Lung (tissue), 12 donors: ENCODE measurements around the gene PLA2G2C. TPM values are rescaled to one million over a fixed set of nuclear protein-coding genes. Genes with fewer than 3 reads are reported as not detected.

Experiments used
- ATAC-seq: fragments of 200-7000 bp; cut with Tn5 transposase; one replicate; pipeline ENCODE4 v1.9.1; 2020; ENCODE audit warnings: moderate number of reproducible peaks; ENCODE audit not compliant: insufficient read depth, low FRiP score
- DNase-seq, 3 donors: peaks; one replicate each; pipeline ENCODE4 v3.0.0-alpha.2; 2013 to 2017
- H3K27ac ChIP-seq, 2 donors: one replicate each; pipeline ENCODE4 v1.5.1; 2013; ENCODE audit warnings: mild to moderate bottlenecking in 2 of 2, moderate library complexity in 2 of 2, control low read depth in 1 of 2, inconsistent platforms in 1 of 2, low read depth in 1 of 2, low read length in 1 of 2
- H3K27me3 ChIP-seq, 3 donors: one replicate each; pipeline ENCODE4 v1.5.1; 2013; ENCODE audit warnings: low read length in 2 of 3; ENCODE audit not compliant: control insufficient read depth in 3 of 3, insufficient read depth in 3 of 3
- H3K36me3 ChIP-seq, 4 donors: one replicate each; pipeline ENCODE4 v1.5.1; 2013; ENCODE audit warnings: low read length in 4 of 4, mild to moderate bottlenecking in 1 of 4, moderate library complexity in 1 of 4; ENCODE audit not compliant: control insufficient read depth in 4 of 4, insufficient read depth in 4 of 4
- H3K4me1 ChIP-seq, 5 donors: one replicate each; pipeline ENCODE4 v1.5.1; 2013; ENCODE audit warnings: low read length in 5 of 5, mild to moderate bottlenecking in 2 of 5, moderate library complexity in 1 of 5; ENCODE audit not compliant: control insufficient read depth in 5 of 5, insufficient read depth in 5 of 5
- H3K4me3 ChIP-seq: one replicate; pipeline ENCODE4 v1.5.1; 2013; ENCODE audit warnings: mild to moderate bottlenecking, control low read depth, moderate library complexity
- H3K9ac ChIP-seq, 2 donors: one replicate each; pipeline ENCODE4 v1.5.1; 2013; ENCODE audit warnings: low read length in 2 of 2, control low read depth in 1 of 2; ENCODE audit not compliant: insufficient read depth in 1 of 2
- H3K9me3 ChIP-seq, 4 donors: one replicate each; pipeline ENCODE4 v1.5.1; 2013; ENCODE audit warnings: low read length in 3 of 4, mild to moderate bottlenecking in 1 of 4, moderate library complexity in 1 of 4; ENCODE audit not compliant: control insufficient read depth in 4 of 4, insufficient read depth in 3 of 4
- CTCF ChIP-seq: IDR thresholded peaks from 2 replicates; pipeline ENCODE4 v1.5.1; 2012; ENCODE audit warnings: mild to moderate bottlenecking; ENCODE audit errors: control extremely low read depth, extremely low read depth
- WGBS, 2 donors: extraction: QIAGEN DNeasy Blood & Tissue Kit; methylation state at CpG; one replicate each; pipeline ENCODE4 v1.1.7; 2013; 5-methylcytosine and 5-hydroxymethylcytosine counted together
- polyA plus RNA-seq, 2 donors: library from polyadenylated mRNA; stranded (reverse); fragments of 200-250 nt; gene quantifications; one replicate each; pipeline ENCODE4 v1.2.1, GENCODE V29; 2013
- total RNA-seq, 2 donors: library from RNA; depleted of rRNA in 1 of 2; stranded (reverse); fragments of >200 nt in 1 of 2; gene quantifications; one replicate each; pipeline ENCODE4 v1.2.1, GENCODE V29; 2014 to 2021
- donor health status: control.
- donor health status: control.
- donor health status: Bipolar disorder and iron deficiency.
- donor health status: healthy.
- donor health status: DM: yes; HTN: yes; CAD: no.

PLA2G2C gene
- total and polyA plus RNA-seq, 4 donors = 0.09 TPM; not detected in 3

GRCh38 chr1:20211511-20211931 is 25.2 kb upstream of the PLA2G2C start:
- no peak overlapping the region for H3K4me3 ChIP-seq
- peaks cover 0 to 2% (median 0%) of the 10 kb centered on the region in 4 donors for H3K9me3 ChIP-seq
- no peak for TF ChIP-seq CTCF
- no peaks in the 10 kb centered on the region for H3K36me3 ChIP-seq
- H3K27me3 ChIP-seq = peaks cover 0 to 9% (median 2%) of the 10 kb centered on the region in 3 donors
- H3K4me1 ChIP-seq = peaks cover 0 to 16% (median 0%) of the 10 kb centered on the region in 5 donors
- no peak overlapping the region for H3K27ac ChIP-seq
- H3K9ac ChIP-seq = peak overlapping the region in 1 of 2 donors; percentile 44
- no peak for ATAC-seq
- DNase-seq = no peak
- 52 to 59% methylated on average over 4 of the region's 4 CpGs for WGBS, 2 donors

DNA sequence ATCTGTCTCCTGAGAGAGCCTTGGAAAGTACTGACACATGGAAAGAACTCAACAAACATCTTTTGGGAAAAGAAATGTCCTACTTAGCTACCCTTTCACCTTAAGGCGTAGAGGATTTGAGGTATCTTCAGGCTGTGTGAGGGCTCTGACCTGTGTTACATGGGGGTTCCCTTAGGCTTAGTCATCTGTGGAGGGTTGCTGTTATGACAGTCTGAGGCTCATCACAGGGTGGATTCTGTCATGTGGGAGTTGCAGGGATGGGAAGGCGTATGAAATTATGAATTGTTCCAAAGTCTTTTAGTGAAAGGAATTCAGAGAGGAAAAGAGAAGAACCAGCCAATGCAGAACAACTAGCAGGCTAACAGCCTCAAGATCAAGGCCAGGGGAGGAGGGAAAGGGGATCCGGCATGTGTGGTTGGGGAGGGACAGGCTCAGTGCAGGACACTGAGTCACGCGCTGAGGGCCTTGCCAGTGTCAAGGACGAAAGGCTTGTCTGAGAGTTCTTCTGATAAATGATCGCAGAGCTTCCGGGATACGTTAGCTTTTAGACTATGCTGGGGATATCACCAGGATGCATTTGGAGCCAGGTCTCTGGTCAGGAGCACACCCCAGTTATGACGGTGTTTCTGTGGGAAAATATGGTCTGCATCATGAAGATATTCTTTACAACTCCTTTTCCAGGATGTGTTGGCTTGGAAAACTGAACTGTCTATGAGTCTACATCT is 24.6 kb upstream of the PLA2G2C start:
- ATAC-seq (no peak), DNase-seq (no peak)
- no peak for TF ChIP-seq CTCF
- Histone ChIP-seq H3K27me3 (peaks cover 0 to 8% (median 2%) of the 10 kb centered on the region in 3 donors), H3K4me1 (peaks cover 0 to 16% (median 0%) of the 10 kb centered on the region in 5 donors), H3K9me3 (no peaks in the 10 kb centered on the region), H3K9ac (no peak overlapping the region), H3K4me3 (no peak overlapping the region), H3K36me3 (no peaks in the 10 kb centered on the region), H3K27ac (no peak overlapping the region)
- 84 to 86% methylated on average over 10 of the region's 10 CpGs for WGBS, 2 donors

- Histone ChIP-seq H3K9ac (no peak overlapping the region), H3K27me3 (peaks cover 0 to 3% (median 0%) of the 10 kb centered on the region in 3 donors), H3K4me1 (peaks cover 0 to 16% (median 0%) of the 10 kb centered on the region in 5 donors), H3K27ac (no peak overlapping the region), H3K36me3 (no peaks in the 10 kb centered on the region), H3K4me3 (no peak overlapping the region), H3K9me3 (no peaks in the 10 kb centered on the region)
- WGBS, 2 donors = 58 to 65% methylated on average over 4 of the region's 4 CpGs
- no peak for TF ChIP-seq CTCF
- ATAC-seq = no peak
- no peak for DNase-seq
Measured at GRCh38 chr1:20209471-20209870, 23.2 kb upstream of the PLA2G2C start.
